Iris pigment epithelial cell (primary cell): ENCODE measurements around the gene PPOX.

Experiments
- DNase-seq: peaks from one replicate; pipeline ENCODE4 v3.0.0-alpha.2; 2011; ENCODE audit warnings: low read depth

PPOX gene

GRCh38 chr1:161176468-161177111 is 10.4 kb downstream of the PPOX start:
- no peak for DNase-seq

- peak; percentile 75 for DNase-seq
Observed at GRCh38 chr1:161177112-161177935, 11.1 kb downstream of the PPOX start, which contains the start of gene B4GALT3. TSS of gene B4GALT3 (minus strand) at chr1:161177507. CDS start at chr1:161176060, 1,447 bp downstream.

- DNase-seq, result no peak
Observed at GRCh38 chr1:161177936-161178244, 11.7 kb downstream of the PPOX start.

DNA sequence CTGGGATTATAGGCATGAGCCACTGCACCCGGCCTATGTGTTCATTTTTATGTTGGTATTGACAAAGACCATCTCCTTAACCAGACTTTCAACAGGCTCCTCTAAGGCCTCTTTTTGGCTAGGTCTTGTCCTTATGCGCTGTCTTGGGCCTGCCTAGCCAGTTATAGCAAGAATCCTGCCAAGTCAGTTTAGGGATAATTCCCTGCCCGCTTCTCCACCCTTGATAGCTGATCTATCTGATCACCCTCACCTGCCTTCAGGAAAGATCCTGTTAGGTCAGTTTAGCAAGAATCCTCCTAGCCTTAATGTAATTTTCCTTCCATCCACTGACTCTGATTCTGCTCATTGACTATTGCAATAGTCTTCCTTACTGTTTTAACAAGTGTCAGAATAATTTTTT is 13.5 kb downstream of the PPOX start:
- no peak for DNase-seq

GRCh38 chr1:161180639-161181038 is 14.4 kb downstream of the PPOX start:
- no peak for DNase-seq

DNA sequence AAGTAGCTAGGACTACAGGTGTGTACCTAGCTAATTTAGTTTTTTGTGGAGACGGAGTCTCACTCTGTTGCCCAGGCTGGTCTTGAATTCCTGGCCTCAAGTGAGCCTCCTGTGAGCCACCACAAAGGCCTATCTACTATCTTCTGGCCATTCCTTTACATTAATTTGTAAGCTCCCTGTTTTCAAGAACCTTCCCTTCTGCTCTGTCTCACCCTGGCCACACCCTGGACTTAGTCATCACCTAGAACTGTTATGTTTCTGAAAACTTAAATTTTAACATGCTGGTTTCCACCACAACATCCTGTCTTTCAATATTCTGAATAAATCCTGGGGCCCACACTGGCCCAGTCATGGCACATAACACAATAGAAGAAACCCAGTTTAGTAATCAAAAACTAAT is 16.0 kb downstream of the PPOX start:
- peak; percentile 68 for DNase-seq

GRCh38 chr1:161185282-161185682 is 19.1 kb downstream of the PPOX start:
- peak; percentile 89 for DNase-seq

- no peak for DNase-seq
Observed at GRCh38 chr1:161185732-161186311, 19.6 kb downstream of the PPOX start.

GRCh38 chr1:161187311-161187710 is 21.1 kb downstream of the PPOX start:
- DNase-seq, result peak; percentile 32

GRCh38 chr1:161188381-161188780 is 22.2 kb downstream of the PPOX start:
- DNase-seq, result no peak

DNA sequence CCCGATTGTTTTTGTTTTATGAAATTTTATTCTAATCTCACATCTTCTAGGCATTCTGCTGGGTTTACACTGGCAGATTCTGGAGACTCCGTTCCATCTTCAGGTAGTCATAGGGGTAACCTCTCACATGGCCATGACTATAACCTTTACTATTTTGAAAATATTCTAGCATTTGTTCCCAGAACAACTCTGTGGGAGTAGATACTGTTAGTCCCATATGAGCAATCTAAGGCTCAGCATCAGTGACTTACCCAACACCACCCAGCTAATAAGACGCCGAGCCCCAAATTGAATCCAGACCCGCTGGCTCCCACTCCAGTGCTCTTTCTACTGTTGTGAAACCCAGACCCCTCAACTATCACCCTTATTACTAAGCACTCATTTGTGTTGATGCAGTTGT is 22.8 kb downstream of the PPOX start:
- peak; percentile 45 for DNase-seq

- DNase-seq, result no peak
Observed at GRCh38 chr1:161190962-161191521, 24.8 kb downstream of the PPOX start.

DNA sequence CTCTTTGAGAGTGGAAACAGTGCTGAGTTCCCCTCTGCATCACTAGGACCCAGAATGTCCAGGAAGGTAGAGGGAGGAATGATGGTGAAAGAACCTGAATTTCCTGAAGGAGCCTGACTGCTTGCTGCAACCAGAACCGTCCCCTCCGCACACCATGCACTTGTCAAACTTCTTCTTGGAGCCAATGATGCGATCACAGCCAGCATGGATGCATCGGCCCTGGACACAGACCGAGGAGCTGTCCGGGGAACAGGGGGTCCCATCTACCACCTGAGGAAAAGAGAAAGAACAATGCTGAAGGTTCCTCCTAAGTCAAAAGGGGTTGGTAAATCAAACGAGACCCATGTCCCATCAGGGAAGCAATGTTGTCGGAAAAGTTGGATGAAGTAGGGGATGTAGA is 25.7 kb downstream of the PPOX start:
- no peak for DNase-seq

GRCh38 chr1:161192476-161193465 is 26.5 kb downstream of the PPOX start:
- DNase-seq, result peak; percentile 73

GRCh38 chr1:161193561-161194235 is 27.5 kb downstream of the PPOX start:
- no peak for DNase-seq

GRCh38 chr1:161195171-161195570 is 28.9 kb downstream of the PPOX start:
- DNase-seq, result no peak

DNA sequence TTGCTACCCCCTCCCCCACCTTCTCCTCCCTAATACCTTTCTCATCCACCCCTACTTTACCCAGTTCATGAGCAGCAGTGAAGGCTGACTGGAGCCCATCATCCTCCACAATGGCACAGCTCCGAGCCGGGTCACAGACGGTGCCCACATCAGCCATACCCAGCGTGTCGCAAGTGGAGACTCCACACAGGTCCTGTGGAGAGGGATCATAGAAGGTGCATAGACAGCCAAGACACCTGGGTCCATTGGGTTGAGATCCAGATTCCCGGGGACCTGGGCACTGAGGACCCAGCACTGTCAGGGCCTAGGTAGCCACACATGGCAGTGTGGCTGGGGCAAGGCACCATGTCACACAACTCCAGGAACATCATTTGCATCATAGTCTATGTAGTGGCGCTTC is 29.9 kb downstream of the PPOX start:
- DNase-seq, result no peak

- DNase-seq, result peak; percentile 81
Observed at GRCh38 chr1:161196521-161197451, 30.6 kb downstream of the PPOX start.

DNA sequence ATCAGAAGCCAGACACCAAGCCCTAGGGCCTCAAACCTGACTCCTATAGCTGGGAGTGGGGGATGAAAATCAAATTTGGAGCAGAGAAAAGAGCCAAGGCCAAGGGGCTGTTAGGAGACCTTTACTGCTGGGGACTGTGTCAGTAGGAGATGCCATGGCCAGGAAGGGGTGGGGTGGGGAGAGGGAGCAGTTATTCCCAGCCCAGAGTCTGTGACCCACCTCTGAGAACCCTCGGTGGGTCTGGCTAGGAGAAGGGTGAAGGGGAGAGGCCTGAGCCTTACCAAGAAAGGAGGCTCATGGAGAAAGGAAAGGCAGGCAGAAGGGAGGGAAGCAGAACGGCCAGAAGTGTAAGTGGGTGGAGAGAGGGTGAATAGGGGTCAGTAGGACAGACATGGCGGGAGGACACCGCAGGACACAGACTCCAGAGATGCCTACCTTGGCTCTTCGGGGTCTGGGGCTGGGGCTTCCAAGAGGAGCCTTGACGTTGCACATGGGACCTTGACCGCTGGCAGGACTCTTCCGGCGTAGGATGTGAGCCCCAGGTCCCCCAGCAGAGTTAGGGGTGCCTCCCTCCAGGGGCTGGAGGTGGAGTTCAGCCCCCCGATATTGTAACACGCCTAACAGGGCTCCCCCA is 31.5 kb downstream of the PPOX start:
- no peak for DNase-seq
